Measurements from ENCODE around the gene SGPL1.

The SGPL1 gene

DNA sequence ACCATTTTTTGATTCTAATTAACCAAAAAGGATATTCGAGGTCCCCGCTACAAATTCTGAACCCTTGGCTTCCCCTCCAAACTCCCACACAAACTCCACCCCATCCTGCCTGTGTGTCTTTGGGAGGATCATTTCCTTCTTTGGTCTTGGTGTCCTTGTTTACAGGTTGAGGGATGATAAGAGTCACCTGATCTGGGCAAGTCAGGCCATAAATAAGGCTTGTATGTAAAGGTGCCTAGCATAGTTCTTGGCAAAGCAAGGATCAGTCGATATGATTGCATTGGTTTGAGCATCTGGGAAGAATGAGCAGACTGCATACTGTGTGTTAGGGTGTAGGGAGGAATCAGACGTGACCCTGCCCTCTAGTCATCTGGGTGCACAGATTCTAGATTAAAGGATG lies 1.6 kb upstream of the SGPL1 start:
- no peak for FAIRE-seq

DNA sequence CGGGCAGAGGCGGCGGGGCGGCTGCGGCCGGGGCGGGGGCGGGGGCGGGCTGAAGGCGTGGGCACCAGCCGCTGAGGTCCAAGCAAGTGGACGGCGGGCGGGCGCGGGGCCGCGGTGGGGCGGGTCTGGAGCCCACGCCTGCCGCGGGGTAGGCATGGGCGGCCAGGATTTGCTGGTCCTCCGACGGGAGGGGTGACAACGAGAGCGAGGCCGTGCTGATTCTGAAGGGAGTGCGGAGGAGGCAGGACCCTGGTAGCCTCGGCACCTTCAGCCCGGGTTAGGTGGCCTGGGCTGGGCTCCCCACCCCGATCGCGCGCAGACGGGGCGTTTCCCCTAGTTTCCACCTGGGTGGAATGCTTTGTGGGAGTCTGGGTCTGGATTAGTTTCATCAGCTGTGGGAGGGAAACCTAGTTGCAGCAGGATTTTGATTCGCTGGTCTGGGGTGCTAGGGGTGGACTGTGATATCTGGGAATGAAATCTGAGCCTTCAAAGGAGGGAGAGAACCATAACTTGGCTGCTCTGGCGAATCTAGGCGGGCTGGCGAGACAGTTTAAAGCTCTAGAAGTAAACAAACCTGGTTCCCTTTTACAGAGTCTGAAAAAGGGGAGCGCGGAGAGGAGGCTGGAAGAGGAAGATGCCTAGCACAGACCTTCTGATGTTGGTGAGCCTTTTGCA lies 609 bp downstream of the SGPL1 start:
- no peak for FAIRE-seq

- FAIRE-seq: no peak
Measured at GRCh38 chr10:70820976-70821750, 5.4 kb downstream of the SGPL1 start.

DNA sequence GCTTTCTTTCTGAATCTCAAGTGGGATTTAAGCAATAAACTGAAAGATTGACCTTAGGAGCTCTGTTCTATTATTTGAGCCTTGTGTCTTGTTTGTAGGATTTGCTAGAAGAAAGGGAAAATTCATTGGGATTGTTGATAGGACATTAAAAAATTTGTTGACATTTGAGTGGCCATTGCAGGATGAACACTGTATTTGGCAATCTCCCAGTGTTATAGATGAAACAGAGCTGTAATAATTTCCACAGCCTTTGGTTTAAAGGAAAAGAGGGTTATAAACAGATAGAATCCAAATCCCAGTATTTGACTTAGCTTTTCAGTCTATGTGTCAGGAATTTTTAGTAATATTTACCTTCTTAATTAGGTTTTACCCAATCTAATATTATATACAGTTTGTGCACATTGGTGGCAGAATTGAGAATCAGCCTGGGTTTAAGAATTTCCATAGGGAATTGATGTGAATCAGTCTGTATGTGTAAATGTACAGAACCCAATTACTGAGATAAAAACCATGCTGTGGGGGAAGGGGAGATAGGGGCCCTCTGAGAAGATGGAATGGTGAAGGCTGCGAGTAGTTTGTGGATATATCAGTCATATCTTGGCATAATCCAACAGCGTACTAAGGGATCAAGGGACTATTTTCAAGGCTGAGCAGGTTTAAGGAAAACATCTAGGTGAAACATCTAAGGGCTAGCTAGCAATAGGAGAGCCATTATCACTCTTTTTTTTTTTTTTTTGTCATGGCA lies 6.5 kb downstream of the SGPL1 start:
- no peak for FAIRE-seq

- no peak for FAIRE-seq
Measured at GRCh38 chr10:70827086-70827757, 11.5 kb downstream of the SGPL1 start.

- FAIRE-seq: no peak
Measured at GRCh38 chr10:70828923-70829322, 13.2 kb downstream of the SGPL1 start.

GRCh38 chr10:70829543-70829942 lies 13.8 kb downstream of the SGPL1 start:
- FAIRE-seq: no peak

DNA sequence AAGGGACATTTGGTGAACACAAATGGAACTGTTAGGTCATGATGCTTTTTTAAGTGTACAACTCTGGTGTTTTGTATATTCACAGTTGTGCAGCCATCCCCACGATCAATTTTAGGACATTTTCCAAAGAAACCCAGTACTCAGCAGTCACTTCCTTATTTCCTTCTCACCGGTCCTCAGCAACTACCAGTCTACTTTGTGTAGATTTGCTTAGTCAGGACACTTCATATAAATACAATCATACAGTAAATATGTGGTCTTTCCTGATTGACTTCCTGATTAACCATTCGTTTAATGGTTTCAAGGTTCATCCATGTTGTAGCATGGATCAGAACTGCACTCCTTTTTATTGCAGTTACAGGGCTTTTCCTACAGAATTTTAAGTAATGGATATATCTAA lies 14.4 kb downstream of the SGPL1 start:
- no peak for FAIRE-seq

- no peak for FAIRE-seq
Measured at GRCh38 chr10:70832221-70832620, 16.5 kb downstream of the SGPL1 start.

GRCh38 chr10:70832852-70833528 lies 17.2 kb downstream of the SGPL1 start:
- no peak for FAIRE-seq

GRCh38 chr10:70833601-70834000 lies 17.9 kb downstream of the SGPL1 start:
- no peak for FAIRE-seq

GRCh38 chr10:70834021-70834420 lies 18.3 kb downstream of the SGPL1 start:
- no peak for FAIRE-seq

DNA sequence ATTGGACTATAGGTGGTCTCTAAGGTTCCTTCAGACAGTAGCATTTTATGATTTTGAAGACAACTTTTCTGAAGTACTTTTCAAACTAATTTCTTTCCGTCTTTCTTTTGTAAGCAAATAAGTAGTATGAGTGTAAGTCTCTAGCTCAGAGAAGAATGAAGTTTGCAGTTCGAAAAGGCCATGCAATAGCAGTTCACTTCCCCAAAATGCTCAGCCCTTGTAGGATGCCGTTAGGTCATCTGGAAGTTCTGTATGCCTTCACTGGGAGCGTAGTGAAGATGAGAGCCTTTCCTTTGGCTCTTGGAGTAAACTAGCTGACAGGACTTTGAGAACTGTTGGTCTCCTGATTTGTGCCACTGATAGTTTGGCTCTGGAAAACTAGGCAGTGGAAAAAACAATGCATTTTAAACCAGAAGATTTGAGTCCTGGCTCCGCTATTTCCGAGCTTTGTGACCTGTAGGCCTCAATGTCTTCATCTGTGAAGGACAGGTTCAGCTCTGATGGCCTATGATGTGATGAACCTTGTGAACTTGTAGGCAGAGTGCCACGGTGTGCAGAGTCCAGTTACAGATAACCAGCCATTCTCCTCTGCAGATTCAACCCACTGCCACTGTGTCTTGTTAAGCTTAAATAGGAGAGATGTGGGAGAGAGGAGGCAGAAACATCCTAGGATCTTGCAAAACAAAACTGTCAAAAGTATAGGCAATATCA lies 18.8 kb downstream of the SGPL1 start:
- no peak for FAIRE-seq

- no peak for FAIRE-seq
Measured at GRCh38 chr10:70836319-70836718, 20.6 kb downstream of the SGPL1 start.

GRCh38 chr10:70837660-70838059 lies 21.9 kb downstream of the SGPL1 start:
- no peak for FAIRE-seq

DNA sequence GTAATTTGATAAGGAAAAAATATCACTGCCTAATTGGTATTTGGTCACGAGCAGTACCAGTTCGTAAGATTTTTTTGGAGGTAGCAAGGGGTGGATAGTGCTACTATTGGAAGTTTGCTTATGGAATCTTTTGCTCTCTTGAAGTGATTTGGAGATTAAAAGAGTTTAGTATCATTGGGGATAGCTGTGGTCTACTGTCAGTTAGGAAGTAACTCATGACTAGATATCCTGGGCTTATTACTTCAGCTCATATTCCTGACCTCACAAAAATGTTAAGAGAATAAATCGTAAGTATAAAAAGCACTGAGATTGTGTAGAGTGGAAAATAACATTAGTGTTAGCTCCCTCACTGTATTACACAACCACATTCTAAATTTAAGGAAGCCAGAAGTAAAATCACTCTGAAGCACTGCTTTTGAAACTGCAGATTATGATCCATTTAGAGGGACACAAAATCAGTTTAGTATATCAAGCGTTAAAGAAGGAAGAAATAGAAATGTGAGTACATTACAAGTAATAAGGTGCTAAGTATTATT lies 22.6 kb downstream of the SGPL1 start:
- no peak for FAIRE-seq

DNA sequence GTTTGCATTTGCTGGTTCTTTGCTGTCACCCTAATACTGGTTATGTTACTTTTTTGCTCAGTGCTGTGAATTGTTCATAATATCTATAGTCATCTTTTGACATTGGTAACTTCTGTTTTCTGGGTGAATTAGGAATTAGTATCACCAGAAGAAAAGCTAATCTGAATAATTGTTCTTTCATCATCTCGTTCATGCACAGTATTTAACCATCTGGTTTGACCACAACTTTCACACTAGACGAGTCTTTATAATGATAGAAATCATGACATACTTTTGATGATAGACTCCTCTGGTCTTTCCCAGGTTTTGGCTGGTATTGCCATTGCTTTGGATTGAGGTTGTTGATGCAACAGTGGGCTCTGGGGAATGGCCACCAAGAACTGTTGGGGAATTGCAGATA lies 25.1 kb downstream of the SGPL1 start:
- FAIRE-seq: no peak

DNA sequence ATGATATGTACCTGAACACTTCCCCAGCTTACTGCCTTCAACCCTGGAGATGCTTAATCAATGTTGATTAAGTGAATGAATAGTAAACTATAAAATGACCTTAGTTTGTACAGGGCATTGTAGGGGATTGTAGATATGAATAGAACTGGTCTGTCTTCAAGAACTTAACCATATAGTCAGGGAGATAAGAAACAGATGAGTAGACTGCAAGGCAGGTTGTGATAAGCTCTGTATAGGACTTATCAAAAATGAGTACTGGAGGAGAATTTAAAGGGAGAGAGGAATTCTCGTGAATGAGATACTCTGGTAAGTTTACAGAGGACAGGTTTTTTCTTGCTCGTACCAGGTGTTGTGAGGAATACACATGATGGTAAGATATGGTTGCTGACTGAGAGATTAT lies 27.6 kb downstream of the SGPL1 start:
- FAIRE-seq: no peak

DNA sequence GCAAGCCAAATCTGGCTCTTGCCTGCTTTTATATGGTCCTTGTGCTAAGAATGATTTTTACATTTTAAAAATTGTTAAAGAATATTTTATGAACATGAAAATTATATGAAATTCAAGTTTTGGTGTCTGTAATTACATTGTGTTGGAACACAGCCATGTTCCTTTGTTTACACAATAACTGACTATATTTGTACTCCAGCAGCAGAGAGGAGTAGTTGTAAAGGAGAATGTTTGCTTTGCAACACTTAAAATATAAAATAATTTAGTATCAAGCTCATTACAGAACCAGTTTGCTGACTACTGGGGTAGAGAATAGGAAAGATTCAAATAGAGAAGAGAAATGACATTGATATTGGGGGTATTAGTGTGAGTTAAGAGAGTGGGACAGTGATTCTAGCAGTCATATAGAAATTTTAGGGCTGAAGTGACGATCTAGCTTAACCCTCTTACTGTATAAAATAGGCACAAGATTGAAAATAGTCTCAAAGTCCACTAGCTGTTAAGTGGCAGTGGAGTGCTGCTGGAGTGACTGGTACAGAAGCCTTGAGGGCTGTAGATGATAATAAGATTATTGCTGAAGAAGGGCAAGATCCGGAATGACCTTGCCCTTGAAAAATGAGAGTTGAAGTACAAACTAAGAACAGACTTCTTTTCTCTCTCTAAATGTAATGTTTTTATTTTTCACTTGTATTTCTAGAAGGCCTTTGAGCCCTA lies 28.2 kb downstream of the SGPL1 start:
- FAIRE-seq: no peak

DNA sequence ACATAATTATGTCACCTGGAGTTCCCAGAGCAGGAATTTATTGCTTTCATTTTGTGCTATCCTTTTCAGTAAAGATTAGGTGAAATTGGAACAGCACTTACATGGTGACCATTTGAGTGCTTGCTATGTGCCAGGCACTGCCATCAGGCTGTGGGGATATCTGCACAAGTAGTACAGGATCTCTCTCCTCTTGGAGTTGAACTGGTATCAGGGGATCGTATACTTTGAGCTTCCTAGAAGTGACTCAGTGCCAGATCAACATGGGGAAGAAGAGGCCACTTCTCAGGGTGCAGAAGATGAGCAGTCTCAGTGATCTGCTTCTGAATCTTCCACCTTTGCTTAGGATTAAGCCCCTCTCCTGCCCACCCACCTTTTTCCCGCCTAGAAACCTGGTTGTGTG lies 29.5 kb downstream of the SGPL1 start:
- no peak for FAIRE-seq

DNA sequence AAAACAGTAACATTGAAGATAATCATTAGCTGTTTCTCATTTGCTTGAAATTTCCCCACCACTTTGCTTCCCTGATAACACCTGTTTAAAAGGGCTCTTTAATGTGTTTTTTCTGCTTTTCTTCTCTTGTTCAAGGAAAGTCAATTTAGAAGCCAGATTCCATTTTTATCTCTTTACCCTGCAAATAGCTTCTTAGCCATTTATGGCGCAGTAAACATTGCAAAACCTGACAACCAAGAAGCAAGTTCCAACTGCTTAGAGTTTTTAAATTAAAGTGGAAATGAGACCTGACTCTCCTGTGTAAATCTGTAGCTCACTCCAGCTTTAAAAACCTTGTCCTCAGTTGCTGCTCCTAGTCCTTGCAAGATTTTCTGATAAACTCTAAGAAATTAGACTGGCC lies 30.1 kb downstream of the SGPL1 start:
- no peak for FAIRE-seq
